A549 (cell line): ENCODE data around the gene FRG2C. TPM values are rescaled to one million over a fixed set of nuclear protein-coding genes. Genes with fewer than 3 reads are reported as not detected.

ENCODE experiments used
- ATAC-seq, 2 experiments: fragments of 200-7000 bp in 1 of 2; fragments of >200 bp in 1 of 2; cut with Nextera tagmentation in 1 of 2; cut with Tn5 transposase in 1 of 2; 3 replicates each; pipeline versions ENCODE4 v1.8.0 to v1.9.1; 2018 to 2020; ENCODE audit warnings: mild to moderate bottlenecking in 1 of 2, moderate library complexity in 1 of 2
- CTCF ChIA-PET: fragments of 300-600 bp; sonication (Branson Sonifier 250); formaldehyde crosslinking; extraction: SDS; loops from one replicate; lab custom pipeline; 2021; ENCODE audit warnings: antibody characterized with exemption, inconsistent platforms; lab: Yijun Ruan, JAX
- POLR2A ChIA-PET: fragments of 350-600 bp; formaldehyde crosslinking; extraction: SDS; loops from one replicate; lab custom pipeline; 2021; ENCODE audit warnings: antibody characterized with exemption, inconsistent platforms; lab: Yijun Ruan, JAX
- DNase-seq, 2 experiments: peaks; one replicate each; pipeline versions ENCODE4 v3.0.0 to v3.0.0-alpha.2; 2011 to 2016; ENCODE audit warnings: low read depth in 1 of 2, low spot score in 1 of 2
- FAIRE-seq: peaks from 2 replicates; lab custom pipeline; 2011; peaks lifted over from hg19 to GRCh38; lab: Jason Lieb, UNC
- H3K27ac ChIP-seq, 2 experiments: fragments of >200 bp; sonication (Bioruptor Twin); formaldehyde crosslinking; 3 replicates each; pipeline ENCODE4 v1.5.1; 2016 to 2017
- H3K4me1 ChIP-seq: fragments of >200 bp; sonication (Bioruptor Twin); formaldehyde crosslinking; 3 replicates; pipeline ENCODE4 v1.6.1; 2016
- H3K4me2 ChIP-seq: fragments of >200 bp; sonication (Bioruptor Twin); formaldehyde crosslinking; 3 replicates; pipeline ENCODE4 v1.6.1; 2016
- H3K4me3 ChIP-seq: fragments of >200 bp; sonication (Bioruptor Twin); formaldehyde crosslinking; 3 replicates; pipeline ENCODE4 v1.5.1; 2016
- H3K9me3 ChIP-seq: fragments of >200 bp; sonication (Bioruptor Twin); formaldehyde crosslinking; 3 replicates; pipeline ENCODE4 v1.6.1; 2016
- ATOH8 ChIP-seq: fragments of 250-450 bp; sonication (Bioruptor Pico); IDR thresholded peaks from 2 replicates; pipeline ENCODE4 v1.5.0; 2020; ENCODE audit warnings: low read depth, mild to moderate bottlenecking, moderate library complexity
- CBX2 ChIP-seq: fragments of 200-600 bp; sonication (generic); IDR thresholded peaks from 2 replicates; pipeline ENCODE4 v1.6.1; 2016; ENCODE audit warnings: low read depth, mild to moderate bottlenecking, borderline replicate concordance
- CHD2 ChIP-seq: fragments of 150-350 bp; IDR thresholded peaks from 2 replicates; pipeline ENCODE4 v1.6.1; 2014; ENCODE audit warnings: low read length; ENCODE audit not compliant: partially characterized antibody
- CTCF ChIP-seq: fragments of >200 bp; sonication (Bioruptor Twin); formaldehyde crosslinking; IDR thresholded peaks from 3 replicates; pipeline ENCODE4 v1.5.1; 2016
- EHF ChIP-seq: fragments of 250-450 bp; sonication (Bioruptor Pico); IDR thresholded peaks from 2 replicates; pipeline ENCODE4 v1.5.0; 2020; ENCODE audit warnings: mild to moderate bottlenecking
- ESRRA ChIP-seq: fragments of 150-350 bp; IDR thresholded peaks from 2 replicates; pipeline ENCODE4 v1.6.1; 2014; ENCODE audit warnings: mild to moderate bottlenecking, low read length, borderline replicate concordance
- FOXS1 ChIP-seq: fragments of 250-450 bp; sonication (Bioruptor Pico); IDR thresholded peaks from 2 replicates; pipeline ENCODE4 v1.5.0; 2020; ENCODE audit warnings: mild to moderate bottlenecking, moderate library complexity
- HOXB13 ChIP-seq: fragments of 250-450 bp; sonication (Bioruptor Pico); IDR thresholded peaks from 2 replicates; pipeline ENCODE4 v1.5.0; 2020; ENCODE audit warnings: low read depth, mild to moderate bottlenecking, moderate library complexity
- MAFK ChIP-seq: fragments of 450-650 bp; IDR thresholded peaks from 2 replicates; pipeline ENCODE4 v1.6.1; 2014; ENCODE audit not compliant: partially characterized antibody
- PBX3 ChIP-seq: IDR thresholded peaks from 2 replicates; pipeline ENCODE4 v1.6.1; 2012
- PHF8 ChIP-seq: fragments of 200-600 bp; sonication (generic); IDR thresholded peaks from 2 replicates; pipeline ENCODE4 v1.6.1; 2016; ENCODE audit warnings: low read depth, mild to moderate bottlenecking, antibody characterized with exemption, moderate library complexity, borderline replicate concordance
- RARB ChIP-seq: fragments of 250-450 bp; sonication (Bioruptor Pico); IDR thresholded peaks from 2 replicates; pipeline ENCODE4 v1.8.0; 2021; ENCODE audit warnings: mild to moderate bottlenecking, moderate library complexity
- RCOR1 ChIP-seq: fragments of 150-350 bp; IDR thresholded peaks from 2 replicates; pipeline ENCODE4 v1.6.1; 2014; ENCODE audit warnings: antibody characterized with exemption, low read length, low read depth
- REST ChIP-seq: fragments of 200-600 bp; sonication (generic); IDR thresholded peaks from 2 replicates; pipeline ENCODE4 v1.6.1; 2016; ENCODE audit warnings: antibody characterized with exemption, mild to moderate bottlenecking, moderate library complexity
- RNF2 ChIP-seq: fragments of 200-600 bp; sonication (generic); IDR thresholded peaks from 2 replicates; pipeline ENCODE4 v1.6.1; 2016; ENCODE audit warnings: low read depth, mild to moderate bottlenecking, antibody characterized with exemption, moderate library complexity, borderline replicate concordance
- SMC3 ChIP-seq: fragments of >200 bp; sonication (Bioruptor Twin); formaldehyde crosslinking; IDR thresholded peaks from 3 replicates; pipeline ENCODE4 v1.6.1; 2018; ENCODE audit warnings: inconsistent platforms
- SREBF2 ChIP-seq: fragments of 450-650 bp; IDR thresholded peaks from 2 replicates; pipeline ENCODE4 v1.6.1; 2014; ENCODE audit warnings: mild to moderate bottlenecking, moderate library complexity
- TFCP2L1 ChIP-seq: fragments of 250-450 bp; sonication (Bioruptor Pico); IDR thresholded peaks from 2 replicates; pipeline ENCODE4 v1.5.0; 2021; ENCODE audit warnings: mild to moderate bottlenecking
- ZC3H11A ChIP-seq: fragments of 450-650 bp; IDR thresholded peaks from 2 replicates; pipeline ENCODE4 v1.6.1; 2014; ENCODE audit warnings: antibody characterized with exemption, mild to moderate bottlenecking
- ZNF302 ChIP-seq: fragments of 250-450 bp; sonication (Bioruptor Pico); IDR thresholded peaks from 2 replicates; pipeline ENCODE4 v1.9.0; 2021; ENCODE audit warnings: inconsistent platforms, mild to moderate bottlenecking, moderate library complexity
- WGBS: methylation state at CpG from one replicate; pipeline ENCODE4 v1.1.6; 2017; ENCODE audit errors: missing lambda C conversion rate; 5-methylcytosine and 5-hydroxymethylcytosine counted together
- polyA plus RNA-seq, 4 experiments: library from polyadenylated mRNA; depleted of rRNA in 3 of 4; stranded (reverse); fragments of >200 nt; fragmentation: RNase III in 1 of 4; extraction: RNeasy Plus Mini Kit Qiagen cat#74134 plus additional on column Dnase treatment in 1 of 4; gene quantifications; 2 replicates in 3 of 4; 3 replicates in 1 of 4; pipeline ENCODE4 v1.2.3, GENCODE V29; 2011 to 2017
- small RNA-seq, 6 experiments: library from RNA; depleted of rRNA; stranded (forward); fragments of <200 nt; gene quantifications; one replicate each; pipeline ENCODE3, GENCODE V24; 2012

Gene FRG2C
- polyA plus RNA-seq, 2 of the 4 experiments (the other 2 are of a cell fraction) = 0.05 TPM; not detected in 1

- TF ChIP-seq REST = no peak
- TF ChIP-seq EHF (CRISPR knock-in tag) = no peak
- no peak for TF ChIP-seq ZNF302 (CRISPR knock-in tag)
These were observed 23.2 kb downstream of the FRG2C start (continued) for GRCh38 chr3:75687323-75687722.

GRCh38 chr3:75692061-75692460 is 27.9 kb downstream of the FRG2C start:
- Histone ChIP-seq H3K4me1 (no peaks in the 10 kb centered on the region), H3K9me3 (no peaks in the 10 kb centered on the region), H3K27ac (no peak overlapping the region), H3K4me2 (no peak overlapping the region), H3K4me3 (no peak overlapping the region)
- no peak for DNase-seq
- CTCF ChIA-PET = no interaction called here
- no peak for FAIRE-seq
- ATAC-seq = no peak
- TF ChIP-seq HOXB13 (CRISPR knock-in tag) = no peak
- no peak for TF ChIP-seq RCOR1
- TF ChIP-seq SREBF2 = no peak
- TF ChIP-seq ATOH8 (CRISPR knock-in tag) = no peak
- no peak for TF ChIP-seq ZC3H11A
- no peak for TF ChIP-seq RARB (CRISPR knock-in tag)
- TF ChIP-seq TFCP2L1 (CRISPR knock-in tag) = no peak
- no peak for TF ChIP-seq RNF2
- no peak for TF ChIP-seq FOXS1 (CRISPR knock-in tag)
- no peak for TF ChIP-seq CHD2
- no peak for TF ChIP-seq CBX2
- TF ChIP-seq PHF8 = no peak
- TF ChIP-seq CTCF = no peak
- no peak for TF ChIP-seq PBX3
- TF ChIP-seq ESRRA = no peak
- TF ChIP-seq SMC3 = no peak
- no peak for TF ChIP-seq MAFK
- 15% methylated on average over 2 of the region's 2 CpGs for WGBS
- POLR2A ChIA-PET = no interaction called here

Small RNA genes within 50 kb of the gene (small RNA-seq; reads per million reads assigned to genes)
- 0 reads per million in 6 experiments for gene AC108724.2

Other genes with a start within 250 kb of the FRG2C start
- gene ZNF717, start 121.2 kb downstream of the FRG2C start, polyA plus RNA-seq (2011; rRNA removed) = 11.1 and 12.6 TPM in 2 replicates
- gene ZNF717, start 121.2 kb downstream of the FRG2C start, polyA plus RNA-seq (2017; fragmentation: RNase III; extraction: RNeasy Plus Mini Kit Qiagen cat#74134 plus additional on column Dnase treatment) = 2.8 to 3.5 TPM (median 3.3 TPM) in 3 replicates